Heart left ventricle (tissue), 13 donors: ENCODE results near the gene KIAA1614.

Source experiments
- CTCF ChIP-seq, 12 donors: fragments of 200-600 bp; sonication (generic) in 4 of 12; IDR thresholded peaks; one replicate each; pipeline versions ENCODE4 v1.5.0 to v1.8.0; 2018 to 2022; ENCODE audit warnings: antibody characterized with exemption in 12 of 12, mild to moderate bottlenecking in 5 of 12
- POLR2A ChIP-seq, 2 donors: fragments of 450-650 bp; IDR thresholded peaks; one replicate each; pipeline ENCODE4 v1.6.1; 2017; ENCODE audit warnings: antibody characterized with exemption in 2 of 2, mild to moderate bottlenecking in 2 of 2, moderate library complexity in 2 of 2
- donor health status: ischemic (EF 13 %, LVEDD 7.1; RV severe dilation, severe dysfunction).
- donor health status: DM: no; HTN: yes; CAD: no.
- donor health status: DM: no; HTN: no; CAD: no.
- donor health status: ischemic (EF 25% LVEDD 6.9; RV normal size, moderate dysfunction).
- donor health status: ischemic (EF 25% LVEDD 5.7; RV mildly dilated, moderate dysfunction).
- donor health status: ischemic (EF 35%, LVEDD 5.7; RV mildly dilated, moderate dysfunction).
- donor health status: nonischemic (EF 11% LVEDD 7.7; RV severe dilation, severe dysfunction).
- donor health status: DM: yes; HTN: yes; CAD: no.
- donor health status: PGD.
- donor health status: ischemic (EF 29% LVEDD 5.4; RV normal size, mild dysfunction).
- donor health status: nonischemic (EF 23%, LVEDD 6.1; RV moderate dilation, normal function).

GRCh38 chr1:180941518-180942275, 29.0 kb downstream of the KIAA1614 start:
- TF ChIP-seq CTCF (IDR thresholded peaks at IDR 0.05) (no peak), POLR2A (IDR thresholded peaks at IDR 0.05) (no peak)
